NB4 (cell line): ENCODE measurements around the gene ABCA10.

Source experiments
- POLR2A ChIP-seq: IDR thresholded peaks from 2 replicates; pipeline ENCODE4 v1.6.1; 2011; ENCODE audit warnings: mild to moderate bottlenecking; ENCODE audit not compliant: insufficient read length; ENCODE audit errors: extremely low read depth
- TF ChIP-seq, protein P1 (sequence below): IDR thresholded peaks from one replicate; pipeline ENCODE4 v1.5.1; 2012; ENCODE audit warnings: low read depth, low read length

DNA sequence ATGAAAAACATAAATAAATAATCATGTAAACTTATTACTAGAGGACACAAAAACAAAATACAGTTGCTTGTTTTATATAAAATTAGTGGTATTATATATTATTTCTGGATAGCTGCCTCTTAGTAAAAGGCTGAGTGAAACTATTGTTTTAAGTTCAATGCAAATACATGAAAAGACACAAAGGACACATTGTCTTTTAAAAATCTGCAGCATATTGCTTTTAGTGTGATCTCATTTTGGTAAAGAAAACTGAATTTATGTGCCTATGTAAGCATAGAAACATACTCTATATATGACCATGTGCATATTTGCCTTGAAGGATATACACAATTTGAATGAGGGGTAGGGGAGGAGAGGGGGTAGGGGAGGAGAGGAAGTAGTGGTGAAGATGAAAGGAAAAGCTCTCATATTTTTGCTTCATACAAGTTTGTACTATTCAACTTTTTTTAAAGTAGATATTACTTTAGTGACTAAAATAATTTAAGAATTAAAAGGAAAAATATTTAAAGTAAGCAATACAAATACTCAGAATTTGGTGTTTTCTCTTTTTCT is 5.8 kb downstream of the ABCA10 start:
- no peak for TF ChIP-seq POLR2A
- TF ChIP-seq, protein P1, sequence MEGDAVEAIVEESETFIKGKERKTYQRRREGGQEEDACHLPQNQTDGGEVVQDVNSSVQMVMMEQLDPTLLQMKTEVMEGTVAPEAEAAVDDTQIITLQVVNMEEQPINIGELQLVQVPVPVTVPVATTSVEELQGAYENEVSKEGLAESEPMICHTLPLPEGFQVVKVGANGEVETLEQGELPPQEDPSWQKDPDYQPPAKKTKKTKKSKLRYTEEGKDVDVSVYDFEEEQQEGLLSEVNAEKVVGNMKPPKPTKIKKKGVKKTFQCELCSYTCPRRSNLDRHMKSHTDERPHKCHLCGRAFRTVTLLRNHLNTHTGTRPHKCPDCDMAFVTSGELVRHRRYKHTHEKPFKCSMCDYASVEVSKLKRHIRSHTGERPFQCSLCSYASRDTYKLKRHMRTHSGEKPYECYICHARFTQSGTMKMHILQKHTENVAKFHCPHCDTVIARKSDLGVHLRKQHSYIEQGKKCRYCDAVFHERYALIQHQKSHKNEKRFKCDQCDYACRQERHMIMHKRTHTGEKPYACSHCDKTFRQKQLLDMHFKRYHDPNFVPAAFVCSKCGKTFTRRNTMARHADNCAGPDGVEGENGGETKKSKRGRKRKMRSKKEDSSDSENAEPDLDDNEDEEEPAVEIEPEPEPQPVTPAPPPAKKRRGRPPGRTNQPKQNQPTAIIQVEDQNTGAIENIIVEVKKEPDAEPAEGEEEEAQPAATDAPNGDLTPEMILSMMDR = no peak
